Measurements from ENCODE around the gene ABT1.

GRCh38 chr6:26594131-26594498, 2.6 kb upstream of the ABT1 start:
- no peak for TF ChIP-seq CTCF (IDR thresholded peaks at IDR 0.05)
- no peak for TF ChIP-seq POLR2AphosphoS5 (IDR thresholded peaks at IDR 0.05)

Measured in prostate gland (tissue), 2 donors.